Gastroesophageal sphincter (tissue), 4 donors: ENCODE data around the gene EML4. TPM values are rescaled to one million over a fixed set of nuclear protein-coding genes. Genes with fewer than 3 reads are reported as not detected.
"Not testable (repeated sequence)": the region's sequence is repeated elsewhere in the genome, so short reads cannot be mapped to it uniquely, and the experiment has no call there.

ENCODE experiments used
- ATAC-seq: fragments of 150-250 bp; one replicate; pipeline ENCODE4 v1.9.1; 2016; ENCODE audit warnings: mild to moderate bottlenecking, moderate library complexity
- H3K27ac ChIP-seq, 4 donors: fragments of 200-600 bp; sonication (generic) in 3 of 4; 1 replicate in 3 of 4; 2 replicates in 1 of 4; pipeline ENCODE4 v1.5.1; 2016 to 2019
- H3K27me3 ChIP-seq: fragments of 200-600 bp; sonication (generic); one replicate; pipeline ENCODE4 v1.5.1; 2019
- H3K36me3 ChIP-seq, 2 donors: fragments of 200-600 bp; sonication (generic); one replicate each; pipeline ENCODE4 v1.5.1; 2019; ENCODE audit warnings: control low read depth in 1 of 2
- H3K4me1 ChIP-seq, 3 donors: fragments of 200-600 bp; sonication (generic); 1 replicate in 2 of 3; 2 replicates in 1 of 3; pipeline ENCODE4 v1.5.1; 2016 to 2019; ENCODE audit warnings: control low read depth in 2 of 3
- H3K4me3 ChIP-seq, 2 donors: fragments of 200-600 bp; sonication (generic); one replicate each; pipeline ENCODE4 v1.5.1; 2019; ENCODE audit warnings: mild to moderate bottlenecking in 1 of 2, moderate library complexity in 1 of 2
- H3K9me3 ChIP-seq, 3 donors: fragments of 200-600 bp; sonication (generic); one replicate each; pipeline ENCODE4 v1.5.1; 2017 to 2019; ENCODE audit warnings: control low read depth in 2 of 3
- CTCF ChIP-seq, 4 experiments: fragments of 200-600 bp in 2 of 4; fragments of 450-650 bp in 2 of 4; sonication (generic) in 1 of 4; IDR thresholded peaks; one replicate each; pipeline ENCODE4 v1.5.1; 2017 to 2019; ENCODE audit warnings: antibody characterized with exemption in 4 of 4, mild to moderate bottlenecking in 2 of 4, moderate library complexity in 2 of 4
- EP300 ChIP-seq: sonication (generic); formaldehyde crosslinking; IDR thresholded peaks from one replicate; pipeline ENCODE4 v1.6.1; 2017; ENCODE audit warnings: antibody characterized with exemption, mild to moderate bottlenecking
- POLR2A ChIP-seq, 2 donors: fragments of 450-650 bp; IDR thresholded peaks; one replicate each; pipeline ENCODE4 v1.6.1; 2017; ENCODE audit warnings: antibody characterized with exemption in 2 of 2, mild to moderate bottlenecking in 2 of 2, moderate library complexity in 1 of 2
- POLR2AphosphoS5 ChIP-seq: sonication (generic); formaldehyde crosslinking; IDR thresholded peaks from one replicate; pipeline ENCODE4 v1.6.1; 2017; ENCODE audit warnings: antibody characterized with exemption
- WGBS, 2 donors: methylation state at CpG; one replicate each; pipeline ENCODE4 v1.1.5; 2018; ENCODE audit warnings: low coverage in 1 of 2; 5-methylcytosine and 5-hydroxymethylcytosine counted together
- total RNA-seq, 4 donors: library from RNA; depleted of rRNA; stranded (reverse); fragments of >200 nt; gene quantifications; one replicate each; pipeline ENCODE4 v1.1.0, GENCODE V29; 2016

EML4 gene
- total RNA-seq, 4 donors from 2014 or later = 18.5 to 31.4 (median 23.7) TPM

GRCh38 chr2:42333579-42333978, 164.4 kb downstream of the EML4 start:
- Histone ChIP-seq H3K27me3 (no peaks in the 10 kb centered on the region), H3K9me3 (no peaks in the 10 kb centered on the region), H3K27ac (no peak overlapping the region), H3K4me3 (no peak overlapping the region), H3K4me1 (no peaks in the 10 kb centered on the region), H3K36me3 (peaks cover 0 to 93% of the 10 kb centered on the region in 2 donors)
- WGBS, 2 donors = 88 to 100% methylated on average over 1 to 4 of the region's 4 CpGs
- no peak for ATAC-seq
- TF ChIP-seq POLR2AphosphoS5 = no peak

DNA sequence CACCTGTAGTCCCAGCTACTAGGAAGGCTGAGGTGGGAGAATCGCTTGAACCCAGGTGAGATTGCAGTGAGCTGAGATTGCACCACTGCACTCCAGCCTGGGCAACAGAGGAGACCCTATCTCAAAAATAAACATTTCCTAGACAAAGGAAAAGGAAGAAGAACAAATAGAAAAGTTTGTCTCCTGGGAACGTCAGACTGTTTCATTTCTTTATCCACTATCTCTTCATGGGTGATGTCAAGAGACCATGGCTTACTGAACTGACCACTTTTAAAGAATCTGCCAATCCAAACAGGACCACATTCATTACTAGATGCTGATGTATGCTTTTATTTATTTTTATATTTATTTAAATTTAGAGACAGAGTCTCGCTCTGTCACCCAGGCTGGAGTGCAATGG, 165.1 kb downstream of the EML4 start:
- Histone ChIP-seq H3K27ac (no peak overlapping the region), H3K36me3 (peaks cover 0 to 94% of the 10 kb centered on the region in 2 donors), H3K9me3 (no peaks in the 10 kb centered on the region), H3K4me1 (no peaks in the 10 kb centered on the region), H3K27me3 (no peaks in the 10 kb centered on the region), H3K4me3 (no peak overlapping the region)
- WGBS, 2 donors = 74 to 87% methylated on average over 2 to 3 of the region's 3 CpGs
- TF ChIP-seq POLR2AphosphoS5 (no peak), EP300 (no peak), POLR2A (IDR thresholded peaks at IDR 0.05) (no peak), CTCF (IDR thresholded peaks at IDR 0.05) (no peak)
- no peak for ATAC-seq

- H3K27ac ChIP-seq, H3K27me3 ChIP-seq, H3K4me1 ChIP-seq, ATAC-seq, H3K4me3 ChIP-seq, H3K9me3 ChIP-seq: not testable (repeated sequence)
- 89 to 93% methylated on average over 3 to 5 of the region's 6 CpGs for WGBS, 2 donors
- H3K36me3 ChIP-seq = peaks cover 0 to 94% of the 10 kb centered on the region in 2 donors
Measured at GRCh38 chr2:42334865-42335264, 165.7 kb downstream of the EML4 start.

- no peak for TF ChIP-seq POLR2A (IDR thresholded peaks at IDR 0.05)
- no peak for TF ChIP-seq POLR2AphosphoS5
- no peak for TF ChIP-seq EP300
- TF ChIP-seq CTCF (IDR thresholded peaks at IDR 0.05) = no peak
- peaks cover 0 to 93% of the 10 kb centered on the region in 2 donors for H3K36me3 ChIP-seq
- 89 to 100% methylated on average over 8 to 10 of the region's 10 CpGs for WGBS, 2 donors
Measured at GRCh38 chr2:42335514-42336104, 166.5 kb downstream of the EML4 start.

GRCh38 chr2:42336361-42336965, 167.3 kb downstream of the EML4 start:
- no peak for ATAC-seq
- no peak overlapping the region for H3K27ac ChIP-seq
- WGBS, 2 donors = 93% methylated on average over 3 to 5 of the region's 9 CpGs
- H3K4me1 ChIP-seq = peaks cover 0 to 5% (median 0%) of the 10 kb centered on the region in 3 donors
- TF ChIP-seq EP300 = no peak
- no peak for TF ChIP-seq POLR2A (IDR thresholded peaks at IDR 0.05)
- TF ChIP-seq POLR2AphosphoS5 = no peak
- no peak for TF ChIP-seq CTCF (IDR thresholded peaks at IDR 0.05)
- H3K27me3 ChIP-seq = no peaks in the 10 kb centered on the region
- no peaks in the 10 kb centered on the region for H3K9me3 ChIP-seq
- no peak overlapping the region for H3K4me3 ChIP-seq
- peaks cover 0 to 94% of the 10 kb centered on the region in 2 donors for H3K36me3 ChIP-seq

More at GRCh38 chr2:42335514-42336104, 166.5 kb downstream of the EML4 start:
- H3K27me3 ChIP-seq = no peaks in the 10 kb centered on the region
- no peaks in the 10 kb centered on the region for H3K9me3 ChIP-seq
- no peak overlapping the region for H3K4me3 ChIP-seq
- ATAC-seq = no peak
- H3K27ac ChIP-seq = no peak overlapping the region
- no peaks in the 10 kb centered on the region for H3K4me1 ChIP-seq

DNA sequence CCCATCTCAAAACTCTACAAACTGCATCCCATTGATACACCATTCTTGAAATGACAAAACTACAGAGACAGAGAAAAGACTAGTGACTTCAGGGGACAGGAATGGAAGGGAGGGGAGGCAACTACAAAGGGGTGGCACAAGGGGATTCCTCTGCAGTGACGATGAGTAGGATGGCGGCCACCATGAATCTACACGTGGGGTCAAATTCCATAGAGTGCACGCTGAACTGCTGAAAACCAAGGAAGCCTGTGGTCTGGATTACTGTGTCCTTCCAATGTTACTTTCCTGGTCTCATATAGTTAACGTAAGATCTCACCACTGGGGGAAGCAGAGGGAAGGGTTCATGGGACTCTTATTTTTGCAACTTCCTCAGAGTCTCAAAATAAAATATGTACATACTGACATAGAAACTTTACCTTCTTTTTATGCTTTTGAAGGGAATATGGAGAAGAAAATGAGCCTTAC, 168.2 kb downstream of the EML4 start:
- no peak for TF ChIP-seq CTCF (IDR thresholded peaks at IDR 0.05)
- no peak for TF ChIP-seq EP300
- no peak for TF ChIP-seq POLR2AphosphoS5
- TF ChIP-seq POLR2A (IDR thresholded peaks at IDR 0.05) = no peak
- Histone ChIP-seq H3K36me3 (peaks cover 0 to 84% of the 10 kb centered on the region in 2 donors), H3K9me3 (no peaks in the 10 kb centered on the region), H3K4me1 (peaks cover 0 to 14% (median 5%) of the 10 kb centered on the region in 3 donors), H3K27me3 (no peaks in the 10 kb centered on the region), H3K27ac (no peak overlapping the region), H3K4me3 (no peak overlapping the region)
- no peak for ATAC-seq
- WGBS, 2 donors = 83 to 95% methylated on average over 1 to 5 of the region's 5 CpGs
